Neural cell (in vitro differentiated cells): ENCODE data around the gene EIF4A2. TPM values are rescaled to one million over a fixed set of nuclear protein-coding genes. Genes with fewer than 3 reads are reported as not detected.

Experiments
- H2AFZ ChIP-seq: fragments of 200-600, 300-800 bp; sonication (generic), shearing (Covaris generic); 2 replicates; pipeline ENCODE4 v1.6.0; 2014; ENCODE audit warnings: low read depth, mild to moderate bottlenecking, antibody characterized with exemption, low read length, moderate library complexity
- H3F3A ChIP-seq: fragments of 200-600 bp; shearing (Covaris generic); 2 replicates; pipeline ENCODE4 v1.6.1; 2016; ENCODE audit warnings: mild to moderate bottlenecking, moderate library complexity, mixed read lengths, antibody characterized with exemption, low read length; ENCODE audit not compliant: insufficient read depth, poor library complexity, severe bottlenecking
- H3K27ac ChIP-seq: fragments of 200-600, 300-800 bp; sonication (generic), shearing (Covaris generic); 2 replicates; pipeline ENCODE4 v1.5.1; 2014; ENCODE audit warnings: mild to moderate bottlenecking, low read length, moderate library complexity
- H3K27me3 ChIP-seq: fragments of 300-800, 200-600 bp; sonication (generic), shearing (Covaris generic); 2 replicates; pipeline ENCODE4 v1.6.0; 2014; ENCODE audit warnings: mild to moderate bottlenecking, low read depth, low read length, moderate library complexity; ENCODE audit not compliant: insufficient read depth
- H3K36me3 ChIP-seq: fragments of 300-800, 200-600 bp; sonication (generic), shearing (Covaris generic); 2 replicates; pipeline ENCODE4 v1.5.1; 2014; ENCODE audit warnings: mild to moderate bottlenecking, antibody characterized with exemption, low read length, moderate library complexity; ENCODE audit not compliant: insufficient read depth
- H3K4me2 ChIP-seq: fragments of 300-800, 200-600 bp; sonication (generic), shearing (Covaris generic); 2 replicates; pipeline ENCODE4 v1.6.0; 2014; ENCODE audit warnings: mild to moderate bottlenecking, low read length
- H3K4me3 ChIP-seq: fragments of 300-800, 200-600 bp; sonication (generic), shearing (Covaris generic); 2 replicates; pipeline ENCODE4 v1.5.1; 2014; ENCODE audit warnings: mild to moderate bottlenecking, low read length, moderate library complexity
- H3K79me2 ChIP-seq: fragments of 200-600 bp; shearing (Covaris generic); replicated peaks from 2 replicates; pipeline ENCODE4 v1.6.0; 2014; ENCODE audit warnings: mild to moderate bottlenecking, low read length, moderate library complexity; ENCODE audit not compliant: insufficient read depth
- H3K9ac ChIP-seq: fragments of 300-800, 200-600 bp; sonication (generic), shearing (Covaris generic); 2 replicates; pipeline ENCODE4 v1.6.1; 2016; ENCODE audit warnings: mild to moderate bottlenecking, low read length, mixed read lengths
- H3K9me2 ChIP-seq: fragments of 200-600 bp; shearing (Covaris generic); 2 replicates; pipeline ENCODE4 v1.6.1; 2016; ENCODE audit warnings: mild to moderate bottlenecking, low read length, mixed read lengths; ENCODE audit not compliant: insufficient read depth
- H3K9me3 ChIP-seq: fragments of 200-600, 300-800 bp; sonication (generic), shearing (Covaris generic); 2 replicates; pipeline ENCODE4 v1.6.1; 2016; ENCODE audit warnings: mild to moderate bottlenecking, mixed run types, low read length, moderate library complexity, mixed read lengths
- H4K20me1 ChIP-seq: fragments of 200-600 bp; shearing (Covaris generic); 2 replicates; pipeline ENCODE4 v1.6.1; 2016; ENCODE audit warnings: mild to moderate bottlenecking, mixed run types; ENCODE audit not compliant: insufficient read depth
- EP300 ChIP-seq: fragments of 450-650 bp; conservative IDR thresholded peaks from 2 replicates; pipeline ENCODE4 v1.6.1; 2014; ENCODE audit warnings: antibody characterized with exemption, mild to moderate bottlenecking, moderate library complexity; ENCODE audit not compliant: poor library complexity, severe bottlenecking
- MXI1 ChIP-seq: fragments of 450-650 bp; conservative IDR thresholded peaks from 2 replicates; pipeline ENCODE4 v1.6.1; 2014; ENCODE audit warnings: antibody characterized with exemption, mild to moderate bottlenecking; ENCODE audit not compliant: poor library complexity, severe bottlenecking
- POLR2AphosphoS5 ChIP-seq: IDR thresholded peaks from 2 replicates; pipeline ENCODE4 v1.6.1; 2012
- RAD21 ChIP-seq: fragments of 450-650 bp; conservative IDR thresholded peaks from 2 replicates; pipeline ENCODE4 v1.6.1; 2014; ENCODE audit warnings: antibody characterized with exemption, mild to moderate bottlenecking, moderate library complexity
- REST ChIP-seq: IDR thresholded peaks from 2 replicates; pipeline ENCODE4 v1.6.1; 2012; ENCODE audit warnings: borderline replicate concordance
- SMC3 ChIP-seq: fragments of 450-650 bp; conservative IDR thresholded peaks from 2 replicates; pipeline ENCODE4 v1.6.1; 2014; ENCODE audit warnings: antibody characterized with exemption, mild to moderate bottlenecking, moderate library complexity; ENCODE audit not compliant: poor library complexity
- polyA plus RNA-seq: library from polyadenylated mRNA; depleted of rRNA; stranded (reverse); fragments of >200 nt; gene quantifications from 2 replicates; pipeline ENCODE4 v1.2.3, GENCODE V29; 2014
- TF ChIP-seq, protein P1 (sequence below): fragments of 450-650 bp; IDR thresholded peaks from 2 replicates; pipeline ENCODE4 v1.5.1; 2014; ENCODE audit warnings: antibody characterized with exemption, mild to moderate bottlenecking, moderate library complexity; ENCODE audit not compliant: poor library complexity, severe bottlenecking

EIF4A2 gene
- polyA plus RNA-seq, 1 donor from 2014 or later, result 3,298 TPM

- Histone ChIP-seq H3K79me2 (peaks cover 44% of the 10 kb centered on the region), H3K9ac (peak overlapping the region; percentile 99), H4K20me1 (peaks cover 49% of the 10 kb centered on the region), H3K4me2 (peak overlapping the region; percentile 89), H3K27me3 (no peaks in the 10 kb centered on the region), H3K9me3 (no peaks in the 10 kb centered on the region), H3K36me3 (peaks cover 30% of the 10 kb centered on the region), H3K27ac (peak overlapping the region; percentile 100), H2AFZ (peak overlapping the region; percentile 77), H3K9me2 (no peaks in the 10 kb centered on the region), H3K4me3 (peak overlapping the region; percentile 77), H3F3A (peaks cover 17% of the 10 kb centered on the region)
- no peak for TF ChIP-seq EP300
- TF ChIP-seq POLR2AphosphoS5, result peak; percentile 96
- TF ChIP-seq, protein P1, sequence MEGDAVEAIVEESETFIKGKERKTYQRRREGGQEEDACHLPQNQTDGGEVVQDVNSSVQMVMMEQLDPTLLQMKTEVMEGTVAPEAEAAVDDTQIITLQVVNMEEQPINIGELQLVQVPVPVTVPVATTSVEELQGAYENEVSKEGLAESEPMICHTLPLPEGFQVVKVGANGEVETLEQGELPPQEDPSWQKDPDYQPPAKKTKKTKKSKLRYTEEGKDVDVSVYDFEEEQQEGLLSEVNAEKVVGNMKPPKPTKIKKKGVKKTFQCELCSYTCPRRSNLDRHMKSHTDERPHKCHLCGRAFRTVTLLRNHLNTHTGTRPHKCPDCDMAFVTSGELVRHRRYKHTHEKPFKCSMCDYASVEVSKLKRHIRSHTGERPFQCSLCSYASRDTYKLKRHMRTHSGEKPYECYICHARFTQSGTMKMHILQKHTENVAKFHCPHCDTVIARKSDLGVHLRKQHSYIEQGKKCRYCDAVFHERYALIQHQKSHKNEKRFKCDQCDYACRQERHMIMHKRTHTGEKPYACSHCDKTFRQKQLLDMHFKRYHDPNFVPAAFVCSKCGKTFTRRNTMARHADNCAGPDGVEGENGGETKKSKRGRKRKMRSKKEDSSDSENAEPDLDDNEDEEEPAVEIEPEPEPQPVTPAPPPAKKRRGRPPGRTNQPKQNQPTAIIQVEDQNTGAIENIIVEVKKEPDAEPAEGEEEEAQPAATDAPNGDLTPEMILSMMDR, result no peak
- no peak for TF ChIP-seq RAD21
- peak; percentile 36 for TF ChIP-seq SMC3
- TF ChIP-seq MXI1, result peak; percentile 84
Measured at GRCh38 chr3:186783731-186784515, 546 bp downstream of the EIF4A2 start.

- peaks cover 52% of the 10 kb centered on the region for H4K20me1 ChIP-seq
- no peaks in the 10 kb centered on the region for H3K9me3 ChIP-seq
- H2AFZ ChIP-seq, result no peak overlapping the region
- H3K9me2 ChIP-seq, result no peaks in the 10 kb centered on the region
- peak overlapping the region; percentile 89 for H3K4me2 ChIP-seq
- H3K4me3 ChIP-seq, result peak overlapping the region; percentile 77
- H3K36me3 ChIP-seq, result peaks cover 34% of the 10 kb centered on the region
- H3K27ac ChIP-seq, result peak overlapping the region; percentile 100
- H3K9ac ChIP-seq, result peak overlapping the region; percentile 99
- TF ChIP-seq REST (no peak), POLR2AphosphoS5 (no peak), RAD21 (no peak), MXI1 (no peak)
- H3K79me2 ChIP-seq, result peaks cover 44% of the 10 kb centered on the region
- H3F3A ChIP-seq, result peaks cover 17% of the 10 kb centered on the region
- no peaks in the 10 kb centered on the region for H3K27me3 ChIP-seq
Measured at GRCh38 chr3:186784820-186785494, 1.6 kb downstream of the EIF4A2 start.
